ENCODE results near the gene AKAIN1. TPM values are rescaled to one million over a fixed set of nuclear protein-coding genes. Genes with fewer than 3 reads are reported as not detected.

Gene AKAIN1
- total RNA-seq, 2 experiments from 2014 or later: not detected

DNA sequence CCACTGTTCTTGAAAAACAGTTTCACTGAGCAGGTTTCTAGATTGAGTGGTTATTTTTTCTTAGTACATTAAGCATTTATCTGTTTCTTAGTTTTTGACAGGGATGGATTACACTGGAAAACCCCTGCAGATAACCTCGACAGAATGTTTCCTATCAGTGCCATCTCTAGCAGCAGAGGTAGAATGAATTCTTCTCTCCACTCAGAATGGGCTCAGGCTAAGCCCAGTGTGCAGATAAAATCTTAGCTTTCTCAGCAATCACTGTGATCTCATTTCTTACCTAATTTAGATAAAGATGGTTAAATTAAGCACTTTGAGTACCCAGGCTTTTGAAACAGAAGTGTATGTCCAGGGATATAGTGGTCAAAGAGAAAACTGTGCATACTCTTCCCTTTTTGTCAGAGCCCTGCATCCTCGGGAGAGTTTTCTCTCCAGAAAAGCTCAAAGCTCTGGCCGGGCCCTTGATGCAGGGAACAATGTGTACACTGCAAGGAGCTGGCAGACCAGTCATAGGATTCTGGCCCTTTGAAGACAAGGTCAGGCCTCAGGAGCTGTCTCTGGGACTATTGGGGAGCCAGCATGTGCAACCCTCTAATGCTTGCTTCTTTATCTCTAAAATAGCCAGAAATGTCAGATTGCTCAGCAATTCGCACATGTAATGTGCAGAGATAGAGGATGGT lies 10.6 kb upstream of the AKAIN1 start:
- no peak for DNase-seq (ENCODE audit: low spot score)
- no peaks in the 10 kb centered on the region for H3K4me1 ChIP-seq (ENCODE audit: insufficient read depth, low read length, poor library complexity, severe bottlenecking)
- intact Hi-C loops (cut with micrococcal nuclease; ENCODE audit: unreplicated experiment): no loop called here
- no peak for TF ChIP-seq EZH2phosphoT487 (IDR thresholded peaks at IDR 0.05; ENCODE audit: borderline replicate concordance, low read depth, low read length)
- TF ChIP-seq, protein P1, sequence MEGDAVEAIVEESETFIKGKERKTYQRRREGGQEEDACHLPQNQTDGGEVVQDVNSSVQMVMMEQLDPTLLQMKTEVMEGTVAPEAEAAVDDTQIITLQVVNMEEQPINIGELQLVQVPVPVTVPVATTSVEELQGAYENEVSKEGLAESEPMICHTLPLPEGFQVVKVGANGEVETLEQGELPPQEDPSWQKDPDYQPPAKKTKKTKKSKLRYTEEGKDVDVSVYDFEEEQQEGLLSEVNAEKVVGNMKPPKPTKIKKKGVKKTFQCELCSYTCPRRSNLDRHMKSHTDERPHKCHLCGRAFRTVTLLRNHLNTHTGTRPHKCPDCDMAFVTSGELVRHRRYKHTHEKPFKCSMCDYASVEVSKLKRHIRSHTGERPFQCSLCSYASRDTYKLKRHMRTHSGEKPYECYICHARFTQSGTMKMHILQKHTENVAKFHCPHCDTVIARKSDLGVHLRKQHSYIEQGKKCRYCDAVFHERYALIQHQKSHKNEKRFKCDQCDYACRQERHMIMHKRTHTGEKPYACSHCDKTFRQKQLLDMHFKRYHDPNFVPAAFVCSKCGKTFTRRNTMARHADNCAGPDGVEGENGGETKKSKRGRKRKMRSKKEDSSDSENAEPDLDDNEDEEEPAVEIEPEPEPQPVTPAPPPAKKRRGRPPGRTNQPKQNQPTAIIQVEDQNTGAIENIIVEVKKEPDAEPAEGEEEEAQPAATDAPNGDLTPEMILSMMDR (conservative IDR thresholded peaks at IDR 0.05; ENCODE audit: low read length): no peak
- ChIA-PET POLR2A (interaction anchor here (1.0 kb wide), 1 partner anchor 30 kb away, joined by 3 read pairs; no protein-coding TSS in a partner anchor), CTCF (ENCODE audit: unreplicated experiment) (no interaction called here)
- no peak overlapping the region for H3K4me2 ChIP-seq (ENCODE audit: low read length)
- H3K9me3 ChIP-seq (ENCODE audit: low read length): no peaks in the 10 kb centered on the region
- H3K36me3 ChIP-seq (ENCODE audit: insufficient read depth, low read length): no peaks in the 10 kb centered on the region
- no peaks in the 10 kb centered on the region for H4K20me1 ChIP-seq (ENCODE audit: insufficient read depth, low read length)
- no peaks in the 10 kb centered on the region for H3K9me2 ChIP-seq (ENCODE audit: insufficient read depth, low read length)
- no peaks in the 10 kb centered on the region for H3K79me2 ChIP-seq (ENCODE audit: insufficient read depth, low read depth, low read length)
- H3K4me3 ChIP-seq (ENCODE audit: low read depth, low read length, poor library complexity, severe bottlenecking): no peak overlapping the region
- H2AFZ ChIP-seq (ENCODE audit: low read length): no peak overlapping the region
- no peak overlapping the region for H3K27ac ChIP-seq (ENCODE audit: low read depth, low read length, poor library complexity, severe bottlenecking)
- BruUV-seq (replicated peaks): no TSS peak

DNA sequence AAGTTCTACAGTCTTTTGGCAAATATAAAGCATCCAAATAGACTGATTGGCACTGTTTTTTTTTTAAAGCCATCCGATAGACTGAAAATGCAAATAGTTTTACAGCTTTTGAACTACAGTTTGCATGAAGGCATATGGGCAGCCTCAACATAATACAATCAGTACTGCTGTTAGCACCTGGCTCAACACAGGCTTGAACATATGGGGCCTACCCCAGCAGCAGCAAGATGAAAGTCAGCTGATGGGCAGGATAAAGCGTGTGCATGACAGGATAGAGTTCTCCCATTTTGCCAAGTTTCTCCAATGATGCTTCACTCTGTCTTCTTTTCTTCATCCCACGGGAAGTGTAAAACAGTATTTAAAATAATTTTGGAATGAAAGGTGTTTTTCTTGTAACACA lies 1.3 kb upstream of the AKAIN1 start:
- Histone ChIP-seq H3K4me1 (ENCODE audit: insufficient read depth, low read length, poor library complexity, severe bottlenecking) (no peaks in the 10 kb centered on the region), H3K36me3 (ENCODE audit: insufficient read depth, low read length) (no peaks in the 10 kb centered on the region), H3K4me2 (ENCODE audit: low read length) (no peak overlapping the region), H3K4me3 (ENCODE audit: low read depth, low read length, poor library complexity, severe bottlenecking) (no peak overlapping the region), H3K9me3 (ENCODE audit: low read length) (no peaks in the 10 kb centered on the region), H3K9me2 (ENCODE audit: insufficient read depth, low read length) (no peaks in the 10 kb centered on the region), H2AFZ (ENCODE audit: low read length) (no peak overlapping the region), H3K27ac (ENCODE audit: low read depth, low read length, poor library complexity, severe bottlenecking) (no peak overlapping the region), H4K20me1 (ENCODE audit: insufficient read depth, low read length) (no peaks in the 10 kb centered on the region), H3K79me2 (ENCODE audit: insufficient read depth, low read depth, low read length) (no peaks in the 10 kb centered on the region)
- ChIA-PET POLR2A (no interaction called here), CTCF (ENCODE audit: unreplicated experiment) (no interaction called here)
- DNase-seq (ENCODE audit: low spot score): no peak
- intact Hi-C loops (cut with micrococcal nuclease; ENCODE audit: unreplicated experiment): no loop called here
- BruUV-seq (replicated peaks): no TSS peak
- TF ChIP-seq, protein P1 (conservative IDR thresholded peaks at IDR 0.05; ENCODE audit: low read length): no peak
- no peak for TF ChIP-seq EZH2phosphoT487 (IDR thresholded peaks at IDR 0.05; ENCODE audit: borderline replicate concordance, low read depth, low read length)

DNA sequence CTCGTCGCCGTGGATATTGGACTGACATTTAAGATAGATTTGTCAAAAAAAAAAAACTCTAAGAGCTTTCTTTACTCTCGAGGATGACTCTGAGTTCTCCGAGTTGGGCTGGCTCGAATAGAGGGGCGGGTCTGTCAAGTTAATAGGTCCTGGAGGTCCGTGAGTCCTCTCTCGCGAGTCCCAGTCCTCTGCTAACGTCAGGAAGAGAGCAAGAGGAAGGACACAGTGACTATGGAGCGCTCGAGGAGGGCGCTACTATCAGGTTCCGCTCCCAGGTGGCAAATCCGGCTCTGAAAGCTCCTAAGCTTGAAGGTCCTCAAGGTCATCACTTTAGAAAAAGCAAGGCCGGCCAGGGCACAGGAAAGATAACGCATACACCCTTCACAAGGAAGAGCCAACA lies 404 bp upstream of the AKAIN1 start:
- Histone ChIP-seq H3K36me3 (ENCODE audit: insufficient read depth, low read length) (no peaks in the 10 kb centered on the region), H2AFZ (ENCODE audit: low read length) (no peak overlapping the region), H3K4me1 (ENCODE audit: insufficient read depth, low read length, poor library complexity, severe bottlenecking) (no peaks in the 10 kb centered on the region), H3K4me2 (ENCODE audit: low read length) (no peak overlapping the region), H3K9me3 (ENCODE audit: low read length) (no peaks in the 10 kb centered on the region), H3K27ac (ENCODE audit: low read depth, low read length, poor library complexity, severe bottlenecking) (no peak overlapping the region), H3K79me2 (ENCODE audit: insufficient read depth, low read depth, low read length) (no peaks in the 10 kb centered on the region), H4K20me1 (ENCODE audit: insufficient read depth, low read length) (no peaks in the 10 kb centered on the region), H3K4me3 (ENCODE audit: low read depth, low read length, poor library complexity, severe bottlenecking) (no peak overlapping the region), H3K9me2 (ENCODE audit: insufficient read depth, low read length) (no peaks in the 10 kb centered on the region)
- TF ChIP-seq, protein P1 (conservative IDR thresholded peaks at IDR 0.05; ENCODE audit: low read length): no peak
- TF ChIP-seq EZH2phosphoT487 (IDR thresholded peaks at IDR 0.05; ENCODE audit: borderline replicate concordance, low read depth, low read length): no peak
- BruUV-seq (replicated peaks): no TSS peak
- CTCF ChIA-PET (ENCODE audit: unreplicated experiment): no interaction called here
- POLR2A ChIA-PET: no interaction called here
- no peak for DNase-seq (ENCODE audit: low spot score)
- intact Hi-C loops (cut with micrococcal nuclease; ENCODE audit: unreplicated experiment): no loop called here
